T-cell (primary cell): ENCODE data around the gene DAPL1. TPM values are rescaled to one million over a fixed set of nuclear protein-coding genes. Genes with fewer than 3 reads are reported as not detected.

Experiments used
- ATAC-seq, 4 experiments: fragments of 200-7000 bp in 3 of 4; fragments of 150-1000 bp in 1 of 4; cut with Tn5 transposase; replicated peaks in 1 of 4; 1 replicate in 3 of 4; 2 replicates in 1 of 4; pipeline ENCODE4 v1.10.0; 2021; ENCODE audit warnings: moderate library complexity in 3 of 4, mild to moderate bottlenecking in 2 of 4, moderate number of reproducible peaks in 1 of 4
- CTCF ChIA-PET, 2 donors: fragments of 300-600 bp; sonication (Branson Sonifier 250); formaldehyde crosslinking; loops; one replicate each; lab custom pipeline; 2022; ENCODE audit warnings: antibody characterized with exemption in 2 of 2; lab: Charles Lee
- POLR2A ChIA-PET, 2 donors: fragments of 300-600 bp; sonication (Branson Sonifier 250); formaldehyde crosslinking; loops; one replicate each; lab custom pipeline; 2022; ENCODE audit warnings: antibody characterized with exemption in 2 of 2; lab: Charles Lee
- DNase-seq, 35 experiments: peaks; one replicate each; pipeline versions ENCODE4 v3.0.0 to v3.0.0-alpha.2; 2013 to 2023
- H3K27ac ChIP-seq: one replicate; pipeline ENCODE4 v1.5.1; 2013; ENCODE audit warnings: low read length
- H3K27me3 ChIP-seq, 2 experiments: replicated peaks in 1 of 2; 1 replicate in 1 of 2; 2 replicates in 1 of 2; pipeline versions ENCODE4 v1.6.1 to v1.7.0; 2013; ENCODE audit warnings: low read length in 1 of 2, mixed read lengths in 1 of 2; ENCODE audit not compliant: control insufficient read depth in 2 of 2, insufficient read depth in 2 of 2; ENCODE audit errors: extremely low read depth in 1 of 2
- H3K36me3 ChIP-seq, 2 donors: 1 replicate in 1 of 2; 2 replicates in 1 of 2; pipeline versions ENCODE4 v1.6.1 to v1.7.0; 2013; ENCODE audit warnings: low read length in 1 of 2; ENCODE audit not compliant: control insufficient read depth in 2 of 2, insufficient read depth in 1 of 2; ENCODE audit errors: extremely low read depth in 1 of 2
- H3K4me1 ChIP-seq, 2 experiments: 1 replicate in 1 of 2; 2 replicates in 1 of 2; pipeline versions ENCODE4 v1.6.1 to v1.7.0; 2013; ENCODE audit warnings: low read length in 2 of 2, mixed read lengths in 1 of 2; ENCODE audit not compliant: insufficient read depth in 2 of 2, control insufficient read depth in 1 of 2; ENCODE audit errors: extremely low read depth in 1 of 2
- H3K4me3 ChIP-seq, 2 donors: 1 replicate in 1 of 2; 2 replicates in 1 of 2; pipeline versions ENCODE4 v1.5.1 to v1.7.0; 2013; ENCODE audit warnings: mild to moderate bottlenecking in 2 of 2, low read length in 1 of 2, moderate library complexity in 1 of 2; ENCODE audit not compliant: control insufficient read depth in 1 of 2; ENCODE audit errors: extremely low read depth in 1 of 2
- H3K9me3 ChIP-seq: 2 replicates; pipeline ENCODE4 v1.7.0; 2013
- H3K27ac Mint-ChIP-seq, 2 donors: one replicate each; pipeline ENCODE4 v1.8.0; 2020 to 2021; ENCODE audit warnings: mild to moderate bottlenecking in 2 of 2, mixed read lengths in 2 of 2
- H3K27me3 Mint-ChIP-seq, 2 donors: one replicate each; pipeline ENCODE4 v1.8.0; 2021 to 2022; ENCODE audit warnings: mixed read lengths in 2 of 2
- H3K36me3 Mint-ChIP-seq: one replicate; pipeline ENCODE4 v1.8.0; 2021; ENCODE audit warnings: mixed read lengths
- H3K4me1 Mint-ChIP-seq, 3 donors: one replicate each; pipeline ENCODE4 v1.8.0; 2020 to 2022; ENCODE audit warnings: mixed read lengths in 3 of 3, mild to moderate bottlenecking in 1 of 3
- H3K4me3 Mint-ChIP-seq, 3 donors: one replicate each; pipeline ENCODE4 v1.8.0; 2020 to 2022; ENCODE audit warnings: mild to moderate bottlenecking in 3 of 3, mixed read lengths in 3 of 3, moderate library complexity in 3 of 3
- H3K9me3 Mint-ChIP-seq, 3 donors: one replicate each; pipeline ENCODE4 v1.8.0; 2020 to 2022; ENCODE audit warnings: mixed read lengths in 3 of 3
- WGBS: methylation state at CpG from one replicate; pipeline ENCODE4 v1.1.5; 2013; ENCODE audit warnings: missing lambda C conversion rate; ENCODE audit not compliant: insufficient coverage; 5-methylcytosine and 5-hydroxymethylcytosine counted together
- total RNA-seq, 35 experiments: library from RNA in 6 of 35; stranded (reverse) in 6 of 35; fragments of 120-200 nt in 1 of 35; gene quantifications; one replicate each; pipeline versions ENCODE4 v1.2.1 to v1.2.4 and lab custom pipeline; 2013 to 2026

Gene DAPL1
- total RNA-seq, 5 donors from 2014 or later (not counting 1 experiment from before 2014, with no cell fraction given): not detected

DNA sequence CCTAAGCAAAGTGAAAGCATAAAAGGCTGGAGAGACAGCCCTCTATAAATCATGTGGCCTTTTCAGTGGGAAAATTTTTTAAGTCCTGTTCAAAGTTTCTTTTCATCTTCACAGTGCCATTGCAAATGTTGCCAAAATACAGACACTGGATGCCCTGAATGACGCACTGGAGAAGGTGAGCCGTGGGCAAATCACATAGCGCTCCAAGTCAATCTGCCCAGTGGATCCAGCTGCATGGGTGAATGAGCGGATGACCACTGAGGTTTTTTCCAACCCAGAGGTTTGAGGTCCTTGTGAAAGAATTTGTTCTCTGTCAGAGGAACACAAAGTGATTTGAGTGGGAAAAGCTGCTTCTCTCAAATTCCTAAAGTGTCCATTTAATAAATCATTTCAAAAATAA lies 11.8 kb downstream of the DAPL1 start:
- Mint-ChIP-seq H3K9me3 (no peaks in the 10 kb centered on the region), H3K36me3 (no peaks in the 10 kb centered on the region), H3K4me3 (no peak overlapping the region), H3K27ac (no peak overlapping the region), H3K27me3 (peaks cover 5 to 9% of the 10 kb centered on the region in 2 donors), H3K4me1 (no peaks in the 10 kb centered on the region)
- ATAC-seq (no peak), DNase-seq (no peak)
- Histone ChIP-seq H3K27me3 (no peaks in the 10 kb centered on the region), H3K4me1 (no peaks in the 10 kb centered on the region), H3K27ac (no peak overlapping the region), H3K9me3 (no peaks in the 10 kb centered on the region), H3K4me3 (no peak overlapping the region), H3K36me3 (no peaks in the 10 kb centered on the region)
- 91% methylated on average over 3 of the region's 4 CpGs for WGBS
- ChIA-PET POLR2A (no interaction called here), CTCF (no interaction called here)

DNA sequence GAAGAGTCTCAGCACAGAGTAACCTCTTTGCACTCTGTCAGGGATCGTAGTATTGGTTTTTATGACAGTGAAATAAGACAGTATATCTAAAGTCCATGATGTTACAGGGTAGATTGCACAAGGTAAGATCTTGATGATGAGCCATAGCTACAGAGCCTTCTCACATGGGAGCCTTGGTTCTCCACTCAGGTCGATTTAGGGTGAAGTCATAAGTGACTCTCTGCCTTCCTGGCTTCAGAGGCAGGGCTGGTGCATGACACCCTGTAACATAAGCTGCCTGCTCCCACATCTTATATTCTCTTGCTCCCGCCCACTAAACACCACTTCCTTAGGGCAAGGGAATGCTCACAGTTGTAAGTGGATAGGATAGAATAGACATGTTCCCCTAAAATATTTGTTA lies 13.3 kb downstream of the DAPL1 start:
- no peak overlapping the region for H3K4me3 ChIP-seq
- H3K27ac Mint-ChIP-seq: no peak overlapping the region
- ChIA-PET CTCF (no interaction called here), POLR2A (no interaction called here)
- no peak overlapping the region for H3K4me3 Mint-ChIP-seq
- no peaks in the 10 kb centered on the region for H3K9me3 Mint-ChIP-seq
- no peaks in the 10 kb centered on the region for H3K36me3 Mint-ChIP-seq
- H3K4me1 ChIP-seq: no peaks in the 10 kb centered on the region
- no peak overlapping the region for H3K27ac ChIP-seq
- peaks cover 5 to 12% of the 10 kb centered on the region in 2 donors for H3K27me3 Mint-ChIP-seq
- H3K36me3 ChIP-seq: no peaks in the 10 kb centered on the region
- DNase-seq: no peak
- H3K4me1 Mint-ChIP-seq: no peaks in the 10 kb centered on the region
- peaks cover 0 to 4% of the 10 kb centered on the region in 2 experiments for H3K27me3 ChIP-seq
- no peak for ATAC-seq
- WGBS: 43% methylated on average over 1 of the region's 3 CpGs
- H3K9me3 ChIP-seq: no peaks in the 10 kb centered on the region

DNA sequence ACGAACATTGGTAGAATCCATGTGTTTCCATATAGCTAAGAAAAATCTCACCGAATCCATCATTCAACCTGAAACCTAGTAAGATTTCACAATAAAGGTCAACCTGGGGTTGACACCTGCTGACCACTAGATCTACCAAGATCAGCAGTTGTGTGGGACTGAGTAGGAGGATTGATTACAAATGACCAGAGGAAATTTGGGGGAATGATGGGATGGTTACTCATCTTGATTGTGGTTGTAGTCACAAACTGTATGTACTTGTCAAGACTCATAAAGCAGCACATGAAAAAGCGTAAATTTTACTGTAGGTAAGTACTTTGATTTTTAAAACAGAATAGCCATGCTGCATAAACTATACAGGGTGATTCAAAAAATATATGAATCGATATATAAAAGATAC lies 14.7 kb downstream of the DAPL1 start:
- no peaks in the 10 kb centered on the region for H3K4me1 Mint-ChIP-seq
- Histone ChIP-seq H3K9me3 (no peaks in the 10 kb centered on the region), H3K27me3 (peaks cover 0 to 4% of the 10 kb centered on the region in 2 experiments), H3K4me3 (no peak overlapping the region), H3K4me1 (no peaks in the 10 kb centered on the region), H3K36me3 (no peaks in the 10 kb centered on the region), H3K27ac (no peak overlapping the region)
- H3K36me3 Mint-ChIP-seq: no peaks in the 10 kb centered on the region
- peaks cover 9 to 17% of the 10 kb centered on the region in 2 donors for H3K27me3 Mint-ChIP-seq
- ATAC-seq (no peak), DNase-seq (no peak)
- no peak overlapping the region for H3K27ac Mint-ChIP-seq
- ChIA-PET CTCF (interaction anchor here in 1 of 2 donors (0.6 kb wide), 1 partner anchor 22 kb away, joined by 3 read pairs; no protein-coding TSS in a partner anchor), POLR2A (no interaction called here)
- no CpG with 5 or more reads among the region's 4 CpGs for WGBS
- no peak overlapping the region for H3K4me3 Mint-ChIP-seq
- peaks cover 0 to 4% (median 0%) of the 10 kb centered on the region in 3 donors for H3K9me3 Mint-ChIP-seq

DNA sequence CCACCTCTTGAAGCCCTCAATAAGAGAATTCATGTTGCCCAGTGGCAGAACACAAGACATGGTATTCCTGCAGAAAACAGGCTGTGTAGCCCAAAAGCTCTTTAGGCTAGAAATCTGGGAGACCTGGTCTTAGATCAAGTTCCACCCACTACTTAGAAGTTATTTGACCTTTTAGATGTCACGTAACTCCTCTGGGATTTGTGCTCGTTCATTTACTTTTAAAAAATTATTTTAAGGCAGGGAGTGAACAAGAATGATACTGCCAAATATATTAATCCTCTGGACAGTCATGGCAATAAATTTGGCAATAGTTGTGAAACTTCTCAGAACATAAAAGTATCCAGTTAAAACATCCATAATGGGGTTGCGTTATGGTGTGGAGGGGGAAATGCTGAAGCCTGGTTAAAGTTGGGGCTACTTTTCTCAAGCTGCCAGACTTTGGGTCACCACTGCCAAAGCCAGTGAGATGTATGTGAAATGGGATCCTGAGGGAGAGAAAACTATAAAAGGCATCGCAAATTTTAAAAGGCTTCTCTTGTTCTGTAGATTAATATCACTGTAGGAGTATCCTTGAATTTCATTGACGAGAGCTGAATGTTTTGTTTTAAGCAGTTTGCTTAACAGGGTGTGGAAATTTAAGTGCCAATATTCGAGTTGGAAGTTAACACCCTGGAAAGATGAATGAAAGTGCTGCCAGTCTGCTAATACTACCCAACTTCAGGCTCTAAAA lies 15.8 kb downstream of the DAPL1 start:
- CTCF ChIA-PET: no interaction called here
- Histone ChIP-seq H3K27ac (no peak overlapping the region), H3K4me1 (no peaks in the 10 kb centered on the region), H3K9me3 (no peaks in the 10 kb centered on the region), H3K27me3 (peaks cover 0 to 4% of the 10 kb centered on the region in 2 experiments), H3K4me3 (no peak overlapping the region), H3K36me3 (no peaks in the 10 kb centered on the region)
- ATAC-seq (no peak), DNase-seq (no peak)
- H3K27ac Mint-ChIP-seq: no peak overlapping the region
- POLR2A ChIA-PET: no interaction called here
- no peak overlapping the region for H3K4me3 Mint-ChIP-seq
- peaks cover 6 to 17% of the 10 kb centered on the region in 2 donors for H3K27me3 Mint-ChIP-seq
- no peaks in the 10 kb centered on the region for H3K4me1 Mint-ChIP-seq
- 100% methylated on average over 1 of the region's 6 CpGs for WGBS
- H3K36me3 Mint-ChIP-seq: no peaks in the 10 kb centered on the region
- peaks cover 0 to 4% (median 0%) of the 10 kb centered on the region in 3 donors for H3K9me3 Mint-ChIP-seq

DNA sequence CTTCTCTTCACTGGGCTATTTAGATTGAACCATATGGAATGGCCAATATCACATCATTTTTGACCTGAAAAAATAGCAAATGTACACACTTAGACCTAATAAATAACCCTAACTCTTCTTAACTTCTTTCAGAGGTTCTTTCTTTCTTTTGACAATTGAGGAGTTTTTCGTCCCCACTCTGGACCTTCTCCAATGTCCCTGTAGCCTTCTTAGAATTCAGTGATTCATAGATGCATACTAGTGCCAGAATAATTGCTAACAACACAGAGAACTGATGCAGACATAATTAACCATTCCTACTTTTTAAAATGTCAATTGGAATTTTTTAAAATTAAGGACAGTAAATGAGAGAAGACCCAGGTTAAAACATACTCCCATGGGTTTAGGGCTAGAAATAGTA lies 20.0 kb downstream of the DAPL1 start:
- no CpG with 5 or more reads among the region's 1 CpG for WGBS
- no peaks in the 10 kb centered on the region for H3K4me1 ChIP-seq
- Mint-ChIP-seq H3K27ac (no peak overlapping the region), H3K4me1 (no peaks in the 10 kb centered on the region), H3K4me3 (no peak overlapping the region), H3K9me3 (peaks cover 0 to 4% (median 0%) of the 10 kb centered on the region in 3 donors), H3K27me3 (peaks cover 9 to 14% of the 10 kb centered on the region in 2 donors), H3K36me3 (no peaks in the 10 kb centered on the region)
- H3K27ac ChIP-seq: no peak overlapping the region
- no peak for ATAC-seq
- peaks cover 0 to 7% of the 10 kb centered on the region in 2 experiments for H3K27me3 ChIP-seq
- no peak for DNase-seq
- H3K9me3 ChIP-seq: no peaks in the 10 kb centered on the region
- H3K36me3 ChIP-seq: no peaks in the 10 kb centered on the region
- no peak overlapping the region for H3K4me3 ChIP-seq
- CTCF ChIA-PET: no interaction called here
- POLR2A ChIA-PET: no interaction called here

DNA sequence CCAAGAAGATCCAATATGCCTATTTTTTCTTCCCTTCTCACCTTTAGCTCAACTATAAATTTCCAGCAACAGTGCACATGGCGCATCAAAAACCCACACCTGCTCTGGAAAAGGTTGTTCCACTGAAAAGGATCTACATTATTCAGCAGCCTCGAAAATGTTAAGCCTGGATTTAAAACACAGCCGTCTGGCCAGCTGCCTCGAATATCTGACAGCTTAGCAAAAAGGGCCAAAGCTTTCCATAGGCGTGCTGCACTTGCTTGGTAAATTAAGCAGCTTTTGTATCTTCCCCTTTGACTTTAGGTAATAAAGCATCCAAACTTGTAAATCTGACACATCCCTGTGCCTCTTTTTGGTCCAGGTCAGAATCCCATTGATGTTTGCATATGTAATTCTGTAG lies 20.5 kb downstream of the DAPL1 start:
- 73% methylated on average over 5 of the region's 5 CpGs for WGBS
- Mint-ChIP-seq H3K4me3 (no peak overlapping the region), H3K9me3 (peaks cover 0 to 4% (median 0%) of the 10 kb centered on the region in 3 donors), H3K4me1 (no peaks in the 10 kb centered on the region), H3K27me3 (peaks cover 8 to 12% of the 10 kb centered on the region in 2 donors), H3K36me3 (no peaks in the 10 kb centered on the region), H3K27ac (no peak overlapping the region)
- ChIA-PET CTCF (no interaction called here), POLR2A (no interaction called here)
- peaks cover 0 to 7% of the 10 kb centered on the region in 2 experiments for H3K27me3 ChIP-seq
- DNase-seq (no peak), ATAC-seq (no peak)
- no peak overlapping the region for H3K4me3 ChIP-seq
- no peak overlapping the region for H3K27ac ChIP-seq
- H3K36me3 ChIP-seq: no peaks in the 10 kb centered on the region
- H3K9me3 ChIP-seq: no peaks in the 10 kb centered on the region
- no peaks in the 10 kb centered on the region for H3K4me1 ChIP-seq
